HG02970 (cell line): ENCODE measurements around the gene MRTFA.

ENCODE experiments used
- ATAC-seq: cut with Tn5 transposase; IDR thresholded peaks from one replicate; pipeline ENCODE4 v1.9.1; 2021; ENCODE audit warnings: mild to moderate bottlenecking, moderate library complexity, moderate number of reproducible peaks; ENCODE audit not compliant: unreplicated experiment, low FRiP score

Gene MRTFA

GRCh38 chr22:40417881-40418280 is 218.6 kb downstream of the MRTFA start:
- ATAC-seq, result no peak

GRCh38 chr22:40417041-40417440 is 219.5 kb downstream of the MRTFA start:
- no peak for ATAC-seq

- no peak for ATAC-seq
Observed at GRCh38 chr22:40416636-40417035, 219.9 kb downstream of the MRTFA start.

- ATAC-seq, result no peak
Observed at GRCh38 chr22:40416267-40416570, 220.3 kb downstream of the MRTFA start.

GRCh38 chr22:40415531-40416266 is 220.8 kb downstream of the MRTFA start:
- no peak for ATAC-seq

- no peak for ATAC-seq
Observed at GRCh38 chr22:40414838-40415505, 221.5 kb downstream of the MRTFA start.

- ATAC-seq, result no peak
Observed at GRCh38 chr22:40414311-40414710, 222.2 kb downstream of the MRTFA start.

GRCh38 chr22:40413873-40414272 is 222.6 kb downstream of the MRTFA start:
- ATAC-seq, result no peak

- no peak for ATAC-seq
Observed at GRCh38 chr22:40412441-40412840, 224.1 kb downstream of the MRTFA start.

- ATAC-seq, result no peak
Observed at GRCh38 chr22:40411506-40411861, 225.0 kb downstream of the MRTFA start.

- no peak for ATAC-seq
Observed at GRCh38 chr22:40410731-40411505, 225.6 kb downstream of the MRTFA start.

- ATAC-seq, result no peak
Observed at GRCh38 chr22:40410272-40410671, 226.2 kb downstream of the MRTFA start.

- ATAC-seq, result no peak
Observed at GRCh38 chr22:40409613-40410113, 226.9 kb downstream of the MRTFA start.

- no peak for ATAC-seq
Observed at GRCh38 chr22:40408718-40409612, 227.6 kb downstream of the MRTFA start.

- ATAC-seq, result no peak
Observed at GRCh38 chr22:40407831-40408717, 228.4 kb downstream of the MRTFA start.

GRCh38 chr22:40407021-40407761 is 229.3 kb downstream of the MRTFA start:
- ATAC-seq, result no peak

- ATAC-seq, result no peak
Observed at GRCh38 chr22:40406063-40406890, 230.2 kb downstream of the MRTFA start.
